T47D (cell line): Measurements from ENCODE around the gene KRTAP5-10.
"Not testable (repeated sequence)": the region's sequence is repeated elsewhere in the genome, so short reads cannot be mapped to it uniquely, and the experiment has no call there.

Source experiments
- DNase-seq, 2 experiments: peaks; one replicate each; pipeline versions ENCODE4 v3.0.0 to v3.0.0-alpha.2; 2011 to 2012; ENCODE audit warnings: low read depth in 1 of 2, low spot score in 1 of 2
- JUND ChIP-seq: IDR thresholded peaks from 2 replicates; pipeline ENCODE4 v1.6.1; 2012; ENCODE audit warnings: low read depth
- in situ Hi-C: cut with HindIII; loops from 2 replicates; pipeline ENCODE4 v1.10.0; 2016; ENCODE audit warnings: low sequenced_read_pairs, low pct_unique_long_range_greater_than_20kb

KRTAP5-10 gene, protein sequence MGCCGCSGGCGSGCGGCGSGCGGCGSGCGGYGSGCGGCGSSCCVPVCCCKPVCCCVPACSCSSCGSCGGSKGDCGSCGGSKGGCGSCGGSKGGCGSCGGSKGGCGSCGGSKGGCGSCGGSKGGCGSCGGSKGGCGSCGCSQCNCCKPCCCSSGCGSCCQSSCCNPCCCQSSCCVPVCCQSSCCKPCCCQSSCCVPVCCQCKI

DNA sequence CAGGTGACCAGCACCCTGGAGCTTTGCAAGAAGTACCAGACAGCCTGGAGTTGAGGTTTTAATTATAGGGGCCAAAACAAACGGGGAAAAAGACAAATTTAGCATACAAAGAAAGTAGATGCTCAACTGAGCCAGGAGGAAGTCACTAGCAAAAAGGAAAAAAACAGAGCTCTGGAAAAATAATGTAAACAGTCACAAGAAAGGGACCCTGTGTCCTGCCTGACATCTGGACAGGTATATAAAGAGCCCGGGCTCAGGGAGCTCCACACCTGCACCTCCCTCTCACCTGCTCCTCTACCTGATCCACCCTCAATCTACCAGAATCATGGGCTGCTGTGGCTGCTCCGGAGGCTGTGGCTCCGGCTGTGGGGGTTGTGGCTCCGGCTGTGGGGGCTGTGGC is at the start of gene KRTAP5-10:
TSS of gene KRTAP5-10 (plus strand) at position 301 of the 400 bp plus-strand sequence. CDS start at position 326, 25 bp downstream.
- in situ Hi-C loops: no loop called here
- TF ChIP-seq JUND: no peak
- no peak for DNase-seq

DNA sequence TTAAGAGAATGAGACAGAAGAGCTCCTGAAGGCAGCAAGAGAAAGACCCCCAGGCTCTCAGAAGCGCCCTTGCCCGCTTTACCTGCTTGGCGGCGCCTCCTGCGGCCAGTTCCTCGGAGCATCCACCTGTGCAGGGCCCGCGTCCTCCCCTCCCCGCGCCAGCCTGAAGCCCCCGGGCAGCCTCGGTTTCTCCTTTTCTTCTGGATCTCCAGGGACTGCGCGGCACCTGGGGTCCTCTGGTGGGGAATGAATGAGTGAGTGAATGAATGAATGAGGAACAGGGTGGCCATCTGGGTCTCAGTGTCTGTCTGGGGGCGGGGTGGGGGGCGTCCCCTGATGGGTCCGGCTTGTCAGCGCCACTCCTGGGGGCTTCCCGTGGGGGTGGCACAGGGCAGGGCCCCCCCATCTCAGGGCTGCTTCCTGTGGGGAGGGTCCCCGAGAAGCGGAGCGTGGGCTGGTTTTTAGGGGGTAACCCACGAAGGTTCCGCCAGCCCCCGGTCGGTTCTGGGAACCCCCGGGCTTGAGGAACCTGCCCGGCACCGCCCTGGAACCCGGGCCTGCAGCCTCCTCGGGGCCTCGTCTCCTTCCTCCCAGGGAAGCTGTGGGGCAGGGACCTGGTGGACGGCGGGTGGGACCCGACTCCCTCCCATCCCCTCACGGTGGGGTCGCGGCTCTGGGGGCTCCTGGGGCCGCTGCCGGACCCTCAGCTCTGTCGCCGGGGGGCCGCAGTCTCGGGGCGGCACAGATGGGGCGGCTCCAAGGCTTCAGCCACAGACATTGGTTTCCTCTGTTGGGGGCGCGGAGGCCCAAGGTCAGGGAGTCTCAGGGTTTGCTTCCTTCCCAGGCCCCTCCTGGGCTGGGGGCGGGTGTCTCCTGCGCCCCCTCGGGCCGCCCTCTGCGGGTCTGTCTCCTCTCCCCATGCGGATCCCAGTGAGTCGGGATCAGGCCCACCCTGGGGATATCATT is 46.6 kb upstream of the KRTAP5-10 start:
- no peak for TF ChIP-seq JUND
- DNase-seq: no peak
- in situ Hi-C loops: no loop called here

DNA sequence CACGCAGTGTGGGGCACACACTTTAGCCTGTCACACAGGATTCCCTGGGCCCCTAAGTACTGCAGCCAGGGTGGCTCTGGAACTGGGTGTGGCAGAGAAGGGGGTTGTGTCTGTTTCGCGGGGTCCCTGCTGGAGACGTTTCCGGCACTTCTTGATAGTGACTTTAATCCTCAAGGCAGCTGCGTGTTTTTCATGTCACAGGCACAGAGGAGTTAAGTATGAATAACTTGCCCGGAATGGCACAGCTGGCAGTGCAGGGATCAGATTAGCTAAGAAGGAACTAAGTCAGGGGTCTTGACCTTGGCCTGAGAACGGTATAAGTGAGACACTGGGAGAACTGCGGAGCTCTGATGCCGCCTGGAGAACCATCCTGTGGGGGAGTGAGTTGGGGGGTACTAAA is 45.8 kb upstream of the KRTAP5-10 start:
- TF ChIP-seq JUND: no peak
- in situ Hi-C loops: no loop called here
- no peak for DNase-seq

DNA sequence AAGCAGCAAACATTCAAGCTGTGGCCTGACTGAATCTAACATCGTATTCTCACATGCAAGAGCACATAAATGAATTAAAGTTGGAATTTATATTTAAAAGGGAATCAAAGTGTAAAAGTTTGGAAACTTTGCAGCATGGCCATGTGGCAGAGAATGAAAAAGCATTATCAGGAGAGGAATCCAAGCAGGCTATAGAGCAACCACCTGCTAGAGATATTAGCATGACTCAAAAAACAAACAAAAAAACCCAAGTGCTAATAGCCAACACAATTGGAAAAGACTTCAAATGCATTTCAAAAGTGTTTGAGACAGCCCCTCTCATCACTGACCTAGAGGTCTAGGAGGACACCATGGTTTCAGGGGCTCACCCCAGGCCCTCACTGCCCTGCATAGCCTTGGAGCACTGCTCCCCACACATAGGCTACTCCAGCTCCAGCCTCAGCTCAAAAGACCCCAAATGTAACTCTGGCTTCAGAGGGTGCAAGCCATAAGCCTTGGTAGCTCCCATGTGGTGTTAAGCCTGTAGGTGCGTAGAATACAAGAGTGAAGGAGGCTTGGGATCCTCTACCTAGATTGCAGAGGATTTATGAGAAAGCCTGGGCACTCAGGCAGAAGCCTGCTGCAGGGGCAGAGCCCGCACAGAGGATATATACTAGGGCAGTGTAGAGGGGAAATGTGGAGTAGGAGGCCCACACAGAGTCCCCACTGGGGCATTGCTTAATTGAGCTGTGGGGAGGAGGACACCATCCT is 40.0 kb upstream of the KRTAP5-10 start:
- in situ Hi-C loops: no loop called here
- DNase-seq: no peak
- TF ChIP-seq JUND: no peak

DNA sequence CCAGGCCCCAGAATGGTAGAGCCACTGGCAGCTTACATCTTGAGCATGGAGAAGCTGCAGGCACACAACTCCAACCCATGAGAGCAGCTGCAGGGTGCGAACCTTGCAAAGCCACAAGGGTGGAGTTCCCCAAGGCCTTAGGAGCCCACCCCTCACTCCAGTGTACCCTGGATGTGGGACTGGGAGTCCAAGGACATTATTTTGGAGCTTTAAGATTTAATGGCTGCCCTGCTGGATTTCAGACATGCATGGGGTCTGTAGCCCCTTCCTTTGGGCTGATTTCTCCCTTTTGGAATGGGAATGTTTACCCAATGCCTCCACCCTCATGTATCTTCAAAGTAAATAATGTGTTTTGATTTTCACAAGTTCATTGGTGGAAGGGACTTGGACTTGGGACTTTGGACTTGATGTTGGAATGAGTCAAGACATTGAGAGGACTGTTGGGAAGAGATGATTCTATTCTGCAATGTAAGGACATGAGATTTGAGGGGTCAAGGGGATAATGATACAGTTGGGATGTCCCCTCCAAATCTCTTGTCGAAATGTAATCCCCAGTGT is 39.3 kb upstream of the KRTAP5-10 start:
- DNase-seq: no peak
- in situ Hi-C loops: no loop called here
- TF ChIP-seq JUND: no peak

DNA sequence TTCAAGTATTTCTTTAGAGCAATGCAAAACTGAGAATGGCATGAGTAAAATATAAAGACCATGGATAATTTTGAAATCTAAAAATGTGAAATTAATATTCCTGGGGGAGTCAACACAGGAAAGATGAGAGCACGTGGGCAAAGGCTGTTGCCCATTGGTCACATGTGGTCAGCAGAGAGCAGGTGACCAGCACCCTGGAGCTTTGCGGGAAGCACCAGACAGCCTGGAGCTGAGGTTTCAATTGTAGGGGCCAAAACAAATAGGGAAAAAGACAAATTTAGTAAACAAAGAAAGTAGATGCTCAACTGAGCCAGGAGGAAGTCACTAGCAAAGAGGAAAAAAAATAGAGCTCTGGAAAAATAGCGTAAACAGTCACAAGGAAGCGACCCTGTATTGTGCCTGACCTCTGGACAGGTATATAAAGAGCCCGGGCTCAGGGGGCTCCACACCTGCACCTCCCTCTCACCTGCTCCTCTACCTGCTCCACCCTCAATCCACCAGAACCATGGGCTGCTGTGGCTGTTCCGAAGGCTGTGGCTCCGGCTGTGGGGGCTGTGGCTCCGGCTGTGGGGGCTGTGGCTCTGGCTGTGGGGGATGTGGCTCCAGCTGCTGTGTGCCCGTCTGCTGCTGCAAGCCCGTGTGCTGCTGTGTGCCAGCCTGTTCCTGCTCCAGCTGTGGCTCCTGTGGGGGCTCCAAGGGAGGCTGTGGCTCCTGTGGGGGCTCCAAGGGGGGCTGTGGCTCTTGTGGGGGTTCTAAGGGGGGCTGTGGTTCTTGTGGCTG is 38.4 kb upstream of the KRTAP5-10 start, which contains the start of gene KRTAP5-7:
TSS of gene KRTAP5-7 (plus strand) at position 472 of the 780 bp plus-strand sequence. CDS start at position 506, 34 bp downstream.
- in situ Hi-C loops: not testable (repeated sequence)
- peak in 1 of 2 experiments; percentile 39 for DNase-seq

DNA sequence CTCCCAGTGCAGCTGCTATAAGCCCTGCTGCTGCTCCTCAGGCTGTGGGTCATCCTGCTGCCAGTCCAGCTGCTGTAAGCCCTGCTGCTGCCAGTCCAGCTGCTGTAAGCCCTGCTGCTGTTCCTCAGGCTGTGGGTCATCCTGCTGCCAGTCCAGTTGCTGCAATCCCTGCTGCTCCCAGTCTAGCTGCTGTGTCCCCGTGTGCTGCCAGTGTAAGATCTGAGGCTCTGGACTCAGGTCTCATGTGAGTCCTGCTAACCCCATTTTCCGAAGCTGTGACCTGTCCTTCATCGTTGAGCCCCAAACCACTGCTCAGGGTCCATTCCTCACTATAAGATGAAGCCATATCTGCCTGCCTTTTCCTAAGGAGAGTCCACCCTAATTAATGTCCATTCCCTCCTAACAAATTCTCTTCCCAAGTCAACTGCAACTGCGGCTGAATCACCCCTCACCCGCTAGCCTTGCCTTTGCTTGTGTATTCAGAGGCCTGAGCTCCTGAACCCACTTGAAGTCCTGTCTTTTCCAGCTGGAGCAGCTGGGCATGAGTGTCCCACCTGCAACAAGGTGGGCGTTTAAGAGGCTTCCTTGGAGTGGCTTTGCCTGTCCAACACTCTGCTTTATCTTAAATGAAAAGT is 37.7 kb upstream of the KRTAP5-10 start:
- no peak for TF ChIP-seq JUND
- in situ Hi-C loops: no loop called here
- no peak for DNase-seq

DNA sequence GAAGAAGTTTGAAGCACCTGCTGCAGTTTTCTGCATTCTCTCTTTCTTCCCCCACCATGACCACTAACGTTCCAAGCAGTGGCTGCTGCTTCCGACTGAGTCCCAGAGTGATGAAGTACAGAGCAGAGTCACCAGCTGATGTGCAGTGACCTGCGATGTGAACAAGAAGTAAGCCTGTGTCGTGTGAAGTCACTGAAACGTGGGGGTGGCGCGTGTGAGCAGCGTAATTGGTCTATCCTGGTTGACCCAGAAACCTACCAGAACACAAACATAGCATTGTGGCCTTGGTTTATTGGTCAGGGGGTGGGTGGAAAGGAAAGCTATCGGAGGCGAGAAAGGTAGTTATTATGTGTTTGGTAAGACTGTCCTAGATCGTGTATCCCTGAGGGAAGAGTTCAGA is 34.8 kb upstream of the KRTAP5-10 start:
- TF ChIP-seq JUND: no peak
- in situ Hi-C loops: no loop called here
- no peak for DNase-seq

DNA sequence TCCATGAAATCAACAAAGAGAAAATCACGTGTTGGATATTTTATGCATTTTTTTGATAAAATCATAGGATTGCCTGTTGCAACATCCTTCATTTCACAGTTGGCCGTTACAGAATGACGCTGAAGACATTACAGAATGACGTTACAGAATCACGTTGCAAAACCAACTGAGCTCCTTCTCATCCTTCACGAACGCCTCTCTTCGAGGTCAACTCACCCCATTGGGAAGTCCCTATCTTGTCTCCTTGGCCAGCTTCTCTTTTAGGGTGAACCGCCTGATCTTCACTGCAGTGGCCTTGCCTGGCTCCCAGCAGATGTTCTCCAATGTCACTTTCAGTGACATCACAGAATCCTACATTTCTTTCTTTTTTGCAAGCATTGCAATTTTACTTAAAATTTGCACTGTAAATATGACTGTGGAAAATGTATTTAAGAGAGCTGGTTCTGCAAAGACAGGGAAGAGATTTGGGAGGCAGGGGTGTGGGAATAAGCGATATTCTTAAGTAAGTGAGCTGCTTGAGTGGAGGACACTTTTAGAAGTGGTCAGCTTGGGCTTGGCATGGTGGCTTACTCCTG is 33.2 kb upstream of the KRTAP5-10 start:
- in situ Hi-C loops: no loop called here
- no peak for DNase-seq
- TF ChIP-seq JUND: no peak

DNA sequence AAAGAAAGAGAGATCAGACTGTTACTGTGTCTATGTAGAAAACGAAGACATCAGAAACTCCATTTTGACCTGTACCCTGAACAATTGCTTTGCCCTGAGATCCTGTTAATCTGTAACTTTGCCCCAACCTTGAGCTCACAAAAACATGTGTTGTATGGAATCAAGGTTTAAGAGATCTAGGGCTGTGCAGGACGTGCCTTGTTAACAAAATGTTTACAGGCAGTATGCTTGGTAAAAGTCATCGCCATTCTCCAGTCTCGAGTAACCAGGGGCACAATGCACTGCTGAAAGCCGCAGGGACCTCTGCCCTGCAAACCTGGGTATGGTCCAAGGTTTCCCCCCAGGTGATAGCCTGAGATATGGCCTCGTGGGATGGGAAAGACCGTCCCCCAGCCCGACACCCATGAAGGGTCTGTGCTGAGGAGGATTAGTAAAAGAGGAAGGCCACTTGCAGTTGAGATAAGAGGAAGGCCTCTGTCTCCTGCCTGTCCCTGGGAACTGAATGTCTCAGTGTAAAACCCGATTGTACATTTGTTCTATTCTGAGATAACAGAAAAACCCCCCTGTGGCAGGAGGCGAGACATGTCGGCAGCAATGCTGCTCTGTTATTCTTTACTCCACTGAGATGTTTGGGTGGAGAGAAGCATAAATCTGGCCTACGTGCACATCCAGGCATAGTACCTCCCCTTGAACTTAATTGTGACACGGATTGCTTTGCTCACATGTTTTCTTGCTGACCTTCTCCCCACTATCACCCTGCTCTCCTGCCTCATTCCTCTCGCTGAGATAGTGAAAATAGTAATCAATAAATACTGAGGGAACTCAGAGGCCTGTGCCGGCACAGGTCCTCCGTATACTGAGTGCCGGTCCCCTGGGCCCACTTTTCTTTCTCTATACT is 30.4 kb upstream of the KRTAP5-10 start:
- in situ Hi-C loops, DNase-seq: not testable (repeated sequence)

DNA sequence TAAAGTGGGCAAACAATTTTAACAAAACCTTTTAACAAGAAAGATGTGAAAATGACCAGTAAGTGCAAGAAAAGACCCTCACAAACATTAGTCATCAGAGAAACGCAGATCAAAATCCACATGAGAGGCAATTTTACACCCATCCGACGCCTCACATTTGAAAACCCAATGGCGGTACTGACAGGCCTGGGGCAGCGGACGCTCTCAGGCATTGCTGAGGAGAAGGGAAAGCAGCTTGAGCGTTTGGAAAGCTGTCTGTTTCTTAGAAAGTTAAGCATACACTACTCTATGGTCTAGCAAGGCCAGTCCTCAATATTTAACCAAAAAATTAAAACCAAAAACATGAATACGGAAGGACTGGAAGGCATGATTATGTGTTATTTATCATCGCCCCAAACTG is 29.5 kb upstream of the KRTAP5-10 start:
- DNase-seq: no peak
- in situ Hi-C loops: no loop called here
- TF ChIP-seq JUND: no peak
